Tibial artery (tissue), 4 donors: ENCODE results near the gene GLIS1.
A peak's percentile ranks its signal among the peaks of the same experiment; 100 is the strongest.

ENCODE experiments used
- DNase-seq, 2 donors: peaks; one replicate each; pipeline ENCODE4 v3.0.0-alpha.2; 2019
- H3K27ac ChIP-seq, 2 donors: fragments of 200-600 bp; sonication (generic) in 1 of 2; 1 replicate in 1 of 2; 2 replicates in 1 of 2; pipeline ENCODE4 v1.5.1; 2018 to 2019; ENCODE audit warnings: mild to moderate bottlenecking in 1 of 2
- H3K27me3 ChIP-seq, 2 donors: fragments of 200-600 bp; sonication (generic) in 1 of 2; one replicate each; pipeline versions ENCODE4 v1.5.1 to v1.6.0; 2016 to 2019
- H3K36me3 ChIP-seq, 3 donors: fragments of 200-600 bp; sonication (generic) in 2 of 3; one replicate each; pipeline ENCODE4 v1.5.1; 2016 to 2019; ENCODE audit warnings: mild to moderate bottlenecking in 2 of 3
- H3K4me1 ChIP-seq, 4 donors: fragments of 200-600 bp; sonication (generic) in 2 of 4; 1 replicate in 3 of 4; 2 replicates in 1 of 4; pipeline ENCODE4 v1.5.1; 2016 to 2019
- H3K4me3 ChIP-seq, 2 donors: fragments of 200-600 bp; sonication (generic) in 1 of 2; 1 replicate in 1 of 2; 2 replicates in 1 of 2; pipeline ENCODE4 v1.5.1; 2018 to 2019; ENCODE audit warnings: mild to moderate bottlenecking in 2 of 2
- H3K9me3 ChIP-seq, 3 donors: fragments of 200-600 bp; sonication (generic) in 1 of 3; one replicate each; pipeline ENCODE4 v1.5.1; 2016 to 2019
- CTCF ChIP-seq, 2 experiments: fragments of 200-600 bp in 1 of 2; fragments of 450-650 bp in 1 of 2; IDR thresholded peaks; one replicate each; pipeline ENCODE4 v1.5.1; 2017 to 2019; ENCODE audit warnings: antibody characterized with exemption in 2 of 2, mild to moderate bottlenecking in 1 of 2, moderate library complexity in 1 of 2
- intact Hi-C: fragments of 100-400 bp; cut with DNase I; formaldehyde crosslinking; loops from one replicate; pipeline ENCODE4 v1.15.0; 2023; ENCODE audit warnings: low total_unique reads

The GLIS1 gene

GRCh38 chr1:53543130-53543777, 195.7 kb downstream of the GLIS1 start:
- DNase-seq: peak in 1 of 2 donors; percentile 60
- intact Hi-C loops: no loop called here
- no peaks in the 10 kb centered on the region for H3K9me3 ChIP-seq
- peaks cover 0 to 14% (median 0%) of the 10 kb centered on the region in 4 donors for H3K4me1 ChIP-seq
- H3K36me3 ChIP-seq: no peaks in the 10 kb centered on the region
- no peak overlapping the region for H3K4me3 ChIP-seq
- peaks cover 0 to 38% of the 10 kb centered on the region in 2 donors for H3K27me3 ChIP-seq
- H3K27ac ChIP-seq: no peak overlapping the region
- TF ChIP-seq CTCF (IDR thresholded peaks at IDR 0.05): no peak

DNA sequence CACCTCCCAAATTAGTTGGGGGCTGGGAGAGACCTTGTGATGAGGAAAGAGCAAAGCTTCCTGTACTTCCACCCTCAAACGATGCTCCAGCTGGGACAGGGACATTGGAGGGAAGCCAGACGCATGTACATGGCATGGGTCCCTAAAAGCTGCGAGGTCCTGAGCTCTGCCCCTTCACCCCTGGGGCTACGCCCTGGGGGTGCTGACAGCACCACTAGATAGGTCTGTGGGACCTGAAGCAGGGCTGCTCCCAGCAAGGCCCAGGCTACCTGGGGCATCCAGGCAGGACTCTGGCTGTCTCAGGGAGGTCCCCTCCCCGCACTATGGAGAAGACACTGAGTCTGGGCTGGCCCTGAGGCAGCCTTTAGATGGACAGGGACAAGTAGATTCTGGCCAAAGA, 196.4 kb downstream of the GLIS1 start:
- no peaks in the 10 kb centered on the region for H3K9me3 ChIP-seq
- no peaks in the 10 kb centered on the region for H3K36me3 ChIP-seq
- TF ChIP-seq CTCF (IDR thresholded peaks at IDR 0.05): no peak
- no peak for DNase-seq
- H3K4me1 ChIP-seq: peaks cover 0 to 14% (median 0%) of the 10 kb centered on the region in 4 donors
- H3K27me3 ChIP-seq: peaks cover 0 to 38% of the 10 kb centered on the region in 2 donors
- no peak overlapping the region for H3K4me3 ChIP-seq
- intact Hi-C loops: no loop called here
- H3K27ac ChIP-seq: no peak overlapping the region

- Histone ChIP-seq H3K9me3 (no peaks in the 10 kb centered on the region), H3K27ac (peak overlapping the region in 1 of 2 donors; percentile 37), H3K4me1 (peaks cover 0 to 14% (median 0%) of the 10 kb centered on the region in 4 donors), H3K36me3 (no peaks in the 10 kb centered on the region), H3K27me3 (peaks cover 0 to 37% of the 10 kb centered on the region in 2 donors), H3K4me3 (no peak overlapping the region)
- peak in 1 of 2 donors; percentile 74 for DNase-seq
- intact Hi-C loops: no loop called here
- TF ChIP-seq CTCF (IDR thresholded peaks at IDR 0.05): peak in 1 of 2 experiments; percentile 8
Observed at GRCh38 chr1:53541761-53542550, 197.0 kb downstream of the GLIS1 start.

DNA sequence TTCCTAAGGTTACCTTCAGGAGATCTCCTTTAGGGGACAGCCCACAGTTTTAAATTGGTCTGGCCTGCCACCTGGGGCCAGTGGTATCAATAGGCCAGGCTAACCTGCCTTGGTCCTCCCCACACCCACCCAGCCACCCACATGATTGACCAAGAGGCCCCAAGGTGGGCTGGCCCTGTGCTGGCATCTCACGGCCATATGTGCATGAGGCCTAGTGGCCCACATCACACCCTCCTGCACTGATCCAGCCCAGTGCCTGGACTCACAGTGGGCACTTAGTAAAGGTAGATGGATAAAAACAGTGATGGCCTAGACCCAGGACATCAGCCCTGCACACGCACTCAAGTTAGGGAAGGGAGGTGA, 197.7 kb downstream of the GLIS1 start:
- no peaks in the 10 kb centered on the region for H3K36me3 ChIP-seq
- H3K27ac ChIP-seq: no peak overlapping the region
- intact Hi-C loops: no loop called here
- TF ChIP-seq CTCF (IDR thresholded peaks at IDR 0.05): no peak
- no peak for DNase-seq
- no peak overlapping the region for H3K4me3 ChIP-seq
- H3K27me3 ChIP-seq: peaks cover 0 to 30% of the 10 kb centered on the region in 2 donors
- peaks cover 0 to 14% (median 0%) of the 10 kb centered on the region in 4 donors for H3K4me1 ChIP-seq
- no peaks in the 10 kb centered on the region for H3K9me3 ChIP-seq

GRCh38 chr1:53540604-53541262, 198.2 kb downstream of the GLIS1 start:
- Histone ChIP-seq H3K9me3 (no peaks in the 10 kb centered on the region), H3K4me3 (no peak overlapping the region), H3K27me3 (peaks cover 0 to 25% of the 10 kb centered on the region in 2 donors), H3K36me3 (no peaks in the 10 kb centered on the region), H3K27ac (no peak overlapping the region), H3K4me1 (peaks cover 0 to 14% (median 0%) of the 10 kb centered on the region in 4 donors)
- intact Hi-C loops: no loop called here
- TF ChIP-seq CTCF (IDR thresholded peaks at IDR 0.05): no peak
- DNase-seq: no peak
